SK-N-SH treated with all-trans-retinoic acid at 6 μM for 48 hours (cell line): ENCODE results near the gene ALKBH1.
"Not testable (repeated sequence)": the region's sequence is repeated elsewhere in the genome, so short reads cannot be mapped to it uniquely, and the experiment has no call there.

ENCODE experiments used
- ATAC-seq: fragments of 200-7000 bp; cut with Tn5 transposase; 3 replicates; pipeline ENCODE4 v1.9.1; 2020; ENCODE audit warnings: mild to moderate bottlenecking, moderate library complexity
- ARNTL ChIP-seq: fragments of 450-650 bp; formaldehyde crosslinking; IDR thresholded peaks from 2 replicates; pipeline ENCODE4 v1.5.0; 2020; ENCODE audit warnings: low read depth, mild to moderate bottlenecking, moderate library complexity, borderline replicate concordance
- BACH2 ChIP-seq: fragments of 250-450 bp; sonication (Bioruptor Pico); IDR thresholded peaks from 2 replicates; pipeline ENCODE4 v1.9.0; 2021; ENCODE audit warnings: mild to moderate bottlenecking, borderline replicate concordance
- CSDC2 ChIP-seq: fragments of 250-450 bp; sonication (Bioruptor Pico); IDR thresholded peaks from 2 replicates; pipeline ENCODE4 v1.5.0; 2020; ENCODE audit warnings: mild to moderate bottlenecking, moderate library complexity
- CSRNP3 ChIP-seq: fragments of 250-450 bp; sonication (Bioruptor Pico); IDR thresholded peaks from 2 replicates; pipeline ENCODE4 v1.5.1; 2021; ENCODE audit warnings: mild to moderate bottlenecking, moderate library complexity
- ESRRG ChIP-seq: fragments of 250-450 bp; sonication (Bioruptor Pico); IDR thresholded peaks from 2 replicates; pipeline ENCODE4 v1.6.1; 2021; ENCODE audit warnings: mild to moderate bottlenecking
- GLIS3 ChIP-seq: fragments of 250-450 bp; sonication (Bioruptor Pico); IDR thresholded peaks from 2 replicates; pipeline ENCODE4 v1.5.0; 2020; ENCODE audit warnings: mild to moderate bottlenecking, moderate library complexity
- ISL1 ChIP-seq: fragments of 250-450 bp; sonication (Bioruptor Pico); IDR thresholded peaks from 2 replicates; pipeline ENCODE4 v2.1.2; 2022; ENCODE audit warnings: mild to moderate bottlenecking, moderate library complexity
- PATZ1 ChIP-seq: fragments of 250-450 bp; sonication (Bioruptor Pico); IDR thresholded peaks from 2 replicates; pipeline ENCODE4 v1.8.0; 2020; ENCODE audit warnings: mild to moderate bottlenecking, moderate library complexity, borderline replicate concordance
- POU6F1 ChIP-seq: fragments of 250-450 bp; sonication (Bioruptor Pico); IDR thresholded peaks from 2 replicates; pipeline ENCODE4 v1.8.0; 2021; ENCODE audit warnings: low read depth, mild to moderate bottlenecking, moderate library complexity, borderline replicate concordance
- PPARA ChIP-seq: fragments of 250-450 bp; sonication (Bioruptor Pico); IDR thresholded peaks from 2 replicates; pipeline ENCODE4 v1.5.0; 2020; ENCODE audit warnings: mild to moderate bottlenecking, borderline replicate concordance
- RARB ChIP-seq: fragments of 250-450 bp; sonication (Bioruptor Pico); IDR thresholded peaks from 2 replicates; pipeline ENCODE4 v1.8.0; 2021; ENCODE audit warnings: mild to moderate bottlenecking, moderate library complexity
- SNAI2 ChIP-seq: fragments of 250-450 bp; sonication (Bioruptor Pico); IDR thresholded peaks from 2 replicates; pipeline ENCODE4 v1.5.0; 2020; ENCODE audit warnings: mild to moderate bottlenecking, moderate library complexity
- TCF4 ChIP-seq: fragments of 250-450 bp; sonication (Bioruptor Pico); IDR thresholded peaks from 2 replicates; pipeline ENCODE4 v1.8.0; 2021; ENCODE audit warnings: mild to moderate bottlenecking, moderate library complexity, borderline replicate concordance
- TOX ChIP-seq: fragments of 250-450 bp; sonication (Bioruptor Pico); IDR thresholded peaks from 2 replicates; pipeline ENCODE4 v1.8.0; 2021; ENCODE audit warnings: mild to moderate bottlenecking, moderate library complexity, borderline replicate concordance
- TSHZ2 ChIP-seq: fragments of 250-450 bp; sonication (Bioruptor Pico); IDR thresholded peaks from 2 replicates; pipeline ENCODE4 v1.5.0; 2020; ENCODE audit warnings: mild to moderate bottlenecking, moderate library complexity
- ZC3H10 ChIP-seq: fragments of 250-450 bp; sonication (Bioruptor Pico); IDR thresholded peaks from 2 replicates; pipeline ENCODE4 v1.5.1; 2021; ENCODE audit warnings: mild to moderate bottlenecking, moderate library complexity
- ZFP3 ChIP-seq: fragments of 250-450 bp; sonication (Bioruptor Pico); IDR thresholded peaks from 2 replicates; pipeline ENCODE4 v1.5.0; 2020; ENCODE audit warnings: mild to moderate bottlenecking, moderate library complexity
- ZFP30 ChIP-seq: fragments of 450-650 bp; formaldehyde crosslinking; IDR thresholded peaks from 2 replicates; pipeline ENCODE4 v1.5.0; 2022; ENCODE audit warnings: mild to moderate bottlenecking, moderate library complexity
- ZNF565 ChIP-seq: fragments of 450-650 bp; formaldehyde crosslinking; conservative IDR thresholded peaks from 2 replicates; pipeline ENCODE4 v1.5.0; 2020; ENCODE audit warnings: low read depth, mild to moderate bottlenecking, moderate library complexity
- ZNF70 ChIP-seq: fragments of 450-650 bp; formaldehyde crosslinking; IDR thresholded peaks from 2 replicates; pipeline ENCODE4 v1.5.0; 2020; ENCODE audit warnings: mild to moderate bottlenecking, moderate library complexity

Gene ALKBH1

GRCh38 chr14:77640756-77641533 lies 66.9 kb downstream of the ALKBH1 start:
- ATAC-seq, result peak; percentile 68
- TF ChIP-seq GLIS3 (no peak), TSHZ2 (CRISPR knock-in tag) (no peak), ZNF565 (CRISPR knock-in tag) (no peak), ZFP3 (CRISPR knock-in tag) (no peak), CSRNP3 (CRISPR knock-in tag) (no peak), ZNF70 (CRISPR knock-in tag) (no peak), SNAI2 (CRISPR knock-in tag) (no peak), ZC3H10 (CRISPR knock-in tag) (no peak), TCF4 (CRISPR knock-in tag) (no peak), ESRRG (no peak), ISL1 (no peak)

- peak; percentile 88 for ATAC-seq
- TF ChIP-seq TOX (CRISPR knock-in tag), result no peak
- no peak for TF ChIP-seq TSHZ2 (CRISPR knock-in tag)
- TF ChIP-seq POU6F1 (CRISPR knock-in tag), result no peak
- no peak for TF ChIP-seq TCF4 (CRISPR knock-in tag)
- no peak for TF ChIP-seq BACH2 (CRISPR knock-in tag)
- TF ChIP-seq ZNF565 (CRISPR knock-in tag), result no peak
- no peak for TF ChIP-seq ARNTL (CRISPR knock-in tag)
- no peak for TF ChIP-seq SNAI2 (CRISPR knock-in tag)
- TF ChIP-seq ZFP3 (CRISPR knock-in tag), result no peak
- no peak for TF ChIP-seq PATZ1 (CRISPR knock-in tag)
- TF ChIP-seq RARB (CRISPR knock-in tag), result no peak
- TF ChIP-seq ZFP30 (CRISPR knock-in tag), result no peak
- TF ChIP-seq ESRRG, result no peak
- no peak for TF ChIP-seq PPARA
- TF ChIP-seq CSDC2 (CRISPR knock-in tag), result no peak
These were observed 69.1 kb downstream of the ALKBH1 start for GRCh38 chr14:77638771-77639171.

GRCh38 chr14:77635869-77636268 lies 72.0 kb downstream of the ALKBH1 start:
- ATAC-seq, result not testable (repeated sequence)

GRCh38 chr14:77635466-77635865 lies 72.4 kb downstream of the ALKBH1 start:
- not testable (repeated sequence) for ATAC-seq
